HG03139 (cell line): Measurements from ENCODE around the gene ECSCR.

ENCODE experiments used
- ATAC-seq: cut with Tn5 transposase; IDR thresholded peaks from one replicate; pipeline ENCODE4 v1.9.1; 2021; ENCODE audit not compliant: unreplicated experiment

Gene ECSCR

DNA sequence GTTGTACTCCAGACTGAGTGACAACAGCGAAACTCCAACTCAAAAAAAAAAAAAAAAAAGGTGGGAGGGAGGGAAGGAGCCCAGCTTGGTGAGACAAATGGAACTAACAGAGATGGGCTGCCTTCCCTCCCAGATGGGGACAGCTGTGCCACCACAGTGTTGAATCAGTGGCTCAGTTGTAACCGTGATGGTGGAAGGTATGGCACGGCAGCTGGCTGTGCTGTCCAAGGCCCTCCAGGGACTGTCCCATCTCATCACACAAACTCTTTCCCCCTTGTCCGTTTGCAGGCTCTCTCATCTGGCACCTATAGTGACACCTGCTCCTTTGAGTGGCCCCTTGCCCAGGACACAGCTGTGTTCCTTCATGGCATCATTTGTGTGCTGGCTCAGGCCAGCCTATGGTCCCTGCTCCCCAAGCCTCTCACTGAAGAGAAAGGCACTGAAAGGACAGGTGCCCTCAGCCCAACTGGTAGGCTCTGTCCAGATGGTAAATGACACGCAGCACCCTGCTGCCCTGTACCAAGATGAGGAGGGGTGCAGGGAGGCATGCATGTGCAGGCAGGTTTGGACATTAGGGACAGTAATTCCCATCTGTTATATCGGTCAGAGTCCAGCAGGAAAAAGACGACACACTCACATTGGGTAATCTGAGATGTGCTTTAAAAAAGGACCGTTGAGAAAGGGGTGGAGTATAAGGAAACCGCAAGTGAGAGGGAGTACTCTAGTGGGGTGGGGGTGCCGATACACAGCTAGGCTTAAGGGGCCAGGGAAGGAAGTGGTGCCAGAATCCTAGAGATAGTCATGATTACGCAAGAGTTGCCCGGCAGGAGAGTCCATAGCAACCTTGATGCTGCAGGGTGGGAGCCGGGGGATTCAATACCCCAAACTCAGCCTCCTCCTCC is 12.6 kb upstream of the ECSCR start:
- no peak for ATAC-seq

GRCh38 chr5:139473565-139473964 is 11.0 kb upstream of the ECSCR start:
- ATAC-seq, result no peak

DNA sequence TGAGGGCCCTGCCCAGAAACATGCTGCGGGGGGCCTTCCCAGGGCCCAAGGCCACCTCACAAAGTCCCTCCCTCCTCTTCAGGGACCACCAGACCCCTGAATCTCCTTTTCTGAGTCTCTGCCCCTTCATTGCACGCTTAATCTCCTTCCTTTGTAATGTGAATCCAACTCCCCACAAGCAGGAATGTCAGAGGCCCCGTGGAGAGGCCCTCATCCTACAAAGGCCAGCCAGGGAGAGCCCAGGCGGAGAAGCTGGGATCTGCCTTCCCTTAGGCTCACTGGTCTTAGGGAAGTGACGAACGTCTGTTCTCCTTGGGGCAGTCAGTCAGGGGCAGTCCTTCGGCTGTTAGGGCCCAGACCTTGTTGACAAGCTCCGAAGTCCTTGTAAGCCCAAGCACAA is 10.6 kb upstream of the ECSCR start:
- no peak for ATAC-seq

DNA sequence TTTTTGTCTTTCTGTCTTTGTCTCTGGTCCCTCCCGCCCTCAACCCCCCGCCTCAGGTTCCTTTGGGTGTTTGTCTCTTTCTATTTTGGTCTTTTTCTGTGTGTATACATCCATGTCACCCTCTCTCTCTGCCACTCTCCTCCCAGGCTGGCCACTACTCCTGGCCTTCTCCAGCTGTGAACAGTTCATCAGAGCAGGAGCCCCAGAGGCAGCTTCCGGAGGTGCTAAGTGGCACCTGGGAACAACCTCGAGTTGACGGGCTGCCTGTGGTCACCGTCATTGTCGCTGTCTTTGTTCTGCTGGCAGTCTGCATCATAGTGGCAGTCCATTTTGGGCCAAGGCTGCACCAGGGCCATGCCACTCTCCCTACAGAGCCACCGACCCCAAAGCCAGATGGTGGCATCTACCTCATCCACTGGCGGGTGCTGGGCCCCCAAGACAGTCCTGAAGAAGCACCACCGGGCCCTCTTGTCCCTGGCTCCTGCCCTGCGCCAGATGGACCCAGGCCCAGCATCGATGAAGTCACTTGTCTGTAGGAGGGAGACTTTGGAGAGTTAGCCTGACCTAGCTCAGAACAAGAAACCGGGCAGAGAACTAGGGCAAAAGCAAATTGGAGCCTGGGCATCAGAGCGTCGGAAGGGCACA is 10.0 kb upstream of the ECSCR start:
- ATAC-seq, result no peak

DNA sequence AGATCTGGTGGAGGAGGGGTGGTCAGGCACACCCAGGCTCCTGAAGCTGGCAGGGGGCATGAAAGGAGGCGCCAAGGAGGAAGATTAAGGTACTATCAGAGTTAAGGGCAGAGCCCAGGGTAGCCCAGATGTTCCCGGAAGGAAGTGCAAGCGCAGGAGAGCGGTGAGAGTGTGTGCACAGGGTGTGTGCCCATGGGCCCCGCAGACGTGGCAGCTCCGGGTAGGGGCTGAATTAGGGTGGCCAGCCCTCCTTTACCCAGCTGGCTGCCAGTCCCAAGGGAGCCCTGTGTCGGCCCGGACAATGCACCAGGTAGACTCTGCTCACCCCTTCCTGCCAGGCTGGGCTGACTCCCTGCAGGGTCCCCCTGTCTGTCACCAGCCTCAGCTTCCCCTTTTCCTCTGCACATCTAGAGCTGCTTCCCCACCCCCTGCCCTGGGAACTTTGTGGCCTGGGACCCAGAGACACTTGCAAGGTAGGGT is 8.3 kb upstream of the ECSCR start, which contains the start of gene SMIM33:
SMIM33 (plus strand) TSS at position 184 of the 480 bp plus-strand sequence; CDS start at position 302, 118 bp downstream.
- ATAC-seq, result no peak

- no peak for ATAC-seq
These were observed 5.9 kb upstream of the ECSCR start for GRCh38 chr5:139468421-139468931.

DNA sequence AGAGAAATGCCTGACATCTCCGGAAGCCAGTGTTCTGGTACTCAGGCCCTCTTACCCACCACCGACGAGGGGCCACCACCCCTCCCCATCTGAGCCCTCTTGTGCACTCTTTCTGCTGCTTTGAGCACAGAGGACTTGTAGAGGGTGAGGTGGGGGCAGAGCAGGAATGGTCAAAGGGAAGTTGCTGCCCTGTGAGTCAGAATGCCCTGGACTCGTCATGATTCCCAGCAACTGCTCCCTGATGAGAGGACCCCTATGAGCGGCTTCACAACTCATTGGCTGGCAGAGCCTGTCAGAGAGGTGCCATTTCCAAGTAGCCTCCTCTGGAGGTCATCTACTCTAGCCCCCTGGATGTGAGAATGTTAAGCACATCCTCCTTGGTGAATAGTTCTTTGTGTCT is 845 bp downstream of the ECSCR start:
- no peak for ATAC-seq

DNA sequence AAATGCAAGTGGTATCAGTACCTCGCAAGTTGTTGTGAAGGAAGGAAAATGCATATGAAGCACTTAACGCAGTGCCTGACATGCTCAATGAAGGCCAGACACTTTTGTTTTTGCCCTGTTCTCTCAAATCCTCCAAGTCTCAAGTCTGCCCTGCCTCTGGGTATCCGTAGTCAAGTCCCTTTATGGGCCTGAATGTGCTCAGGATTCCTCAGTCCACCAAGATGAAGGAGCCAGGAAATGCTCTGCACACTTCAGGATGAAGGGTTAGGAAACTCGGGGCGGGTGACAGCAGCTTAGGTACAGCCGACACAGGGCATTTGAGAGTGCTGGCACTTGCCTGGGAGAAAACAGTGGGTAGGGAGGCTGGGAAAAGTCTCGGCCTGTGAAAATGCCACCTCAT is 1.4 kb downstream of the ECSCR start:
- ATAC-seq, result no peak

DNA sequence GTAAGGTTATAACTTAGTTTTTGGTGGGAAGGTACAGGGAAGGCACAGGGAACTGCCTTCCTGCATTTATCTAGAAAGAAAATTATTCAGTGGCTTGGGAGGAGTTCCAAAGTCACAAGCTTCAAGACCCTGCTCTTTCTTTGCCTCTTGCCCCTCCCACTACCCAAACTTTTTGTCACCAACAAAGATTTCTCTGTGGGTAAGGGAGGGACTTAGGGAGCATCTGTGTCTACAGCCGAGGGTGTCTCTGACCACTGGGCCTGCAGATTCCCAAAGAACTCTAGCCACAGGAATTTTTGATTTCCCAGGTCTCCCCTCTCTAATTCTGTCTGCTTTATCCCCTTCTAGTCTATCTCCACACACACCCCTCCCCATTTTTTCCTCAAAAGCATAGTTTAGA is 2.1 kb downstream of the ECSCR start:
- ATAC-seq, result no peak

GRCh38 chr5:139459451-139459934 is 3.0 kb downstream of the ECSCR start:
- no peak for ATAC-seq

GRCh38 chr5:139458580-139459407 is 3.7 kb downstream of the ECSCR start:
- ATAC-seq, result peak; percentile 66

GRCh38 chr5:139457653-139458306 is 4.8 kb downstream of the ECSCR start:
- ATAC-seq, result no peak

- no peak for ATAC-seq
These were observed 5.3 kb downstream of the ECSCR start for GRCh38 chr5:139457241-139457640.

DNA sequence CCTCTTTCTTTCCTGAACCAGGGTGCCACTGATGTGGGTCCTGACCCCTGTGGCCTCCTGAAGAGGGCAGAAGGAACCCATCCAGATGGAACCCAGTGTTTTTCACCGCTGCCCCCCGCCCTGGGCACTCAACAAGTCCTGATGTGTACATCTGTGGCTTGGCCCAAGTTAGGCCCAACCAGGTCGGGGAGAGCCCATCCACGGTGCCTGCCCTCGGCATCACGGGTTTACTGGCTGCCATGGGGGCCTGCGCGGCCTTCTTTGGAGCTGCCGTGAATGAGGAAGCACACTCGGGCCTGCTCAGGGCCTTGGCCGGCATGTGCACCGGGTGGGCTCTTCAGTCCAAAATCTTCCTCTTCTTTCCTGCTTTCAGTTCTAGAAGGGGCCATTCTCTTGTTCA is 5.8 kb downstream of the ECSCR start:
- no peak for ATAC-seq

GRCh38 chr5:139454568-139455290 is 7.8 kb downstream of the ECSCR start:
- ATAC-seq, result no peak

DNA sequence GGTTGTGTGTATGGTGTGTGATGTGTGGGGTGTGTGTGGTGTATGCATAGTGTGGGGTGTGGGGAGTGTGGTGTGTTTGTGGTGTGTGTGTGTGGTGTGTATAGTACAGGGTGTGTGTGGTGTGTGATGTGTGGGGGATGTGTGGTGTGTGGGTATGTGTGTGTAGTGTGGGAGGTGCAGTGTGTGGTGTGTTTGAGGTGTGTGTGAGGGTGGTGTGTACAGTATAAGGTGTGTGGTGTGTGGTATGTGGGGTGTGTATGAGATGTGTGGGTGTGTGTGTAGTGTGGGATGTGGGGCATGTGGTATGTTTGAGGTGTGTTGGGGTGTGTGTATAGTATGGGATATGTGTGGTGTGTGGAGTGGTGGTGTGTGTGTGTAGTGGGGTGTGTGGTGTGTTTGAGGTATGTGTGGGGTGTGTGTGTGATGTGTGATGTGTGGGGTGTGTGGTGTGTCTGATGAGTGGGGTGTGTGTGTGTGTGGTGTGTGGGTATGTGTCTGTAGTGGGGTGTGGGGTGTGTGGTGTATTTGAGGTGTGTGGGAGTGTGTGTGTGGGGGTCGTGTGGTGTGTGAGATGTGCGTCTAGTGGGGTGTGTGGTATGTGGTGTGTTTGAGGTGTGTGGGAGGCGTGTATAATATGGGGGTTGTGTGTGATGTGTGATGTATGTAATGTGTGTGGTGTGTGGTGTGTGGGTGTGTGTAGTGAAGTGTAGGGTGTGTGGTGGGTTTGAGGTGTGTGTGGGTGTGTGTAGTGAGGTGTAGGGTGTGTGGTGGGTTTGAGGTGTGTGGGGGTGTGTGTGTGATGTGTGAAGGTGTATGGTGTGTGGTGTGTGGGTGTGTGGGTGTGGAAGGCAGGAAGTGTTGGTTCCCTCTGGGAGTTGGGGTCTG is 8.6 kb downstream of the ECSCR start:
- ATAC-seq, result no peak

DNA sequence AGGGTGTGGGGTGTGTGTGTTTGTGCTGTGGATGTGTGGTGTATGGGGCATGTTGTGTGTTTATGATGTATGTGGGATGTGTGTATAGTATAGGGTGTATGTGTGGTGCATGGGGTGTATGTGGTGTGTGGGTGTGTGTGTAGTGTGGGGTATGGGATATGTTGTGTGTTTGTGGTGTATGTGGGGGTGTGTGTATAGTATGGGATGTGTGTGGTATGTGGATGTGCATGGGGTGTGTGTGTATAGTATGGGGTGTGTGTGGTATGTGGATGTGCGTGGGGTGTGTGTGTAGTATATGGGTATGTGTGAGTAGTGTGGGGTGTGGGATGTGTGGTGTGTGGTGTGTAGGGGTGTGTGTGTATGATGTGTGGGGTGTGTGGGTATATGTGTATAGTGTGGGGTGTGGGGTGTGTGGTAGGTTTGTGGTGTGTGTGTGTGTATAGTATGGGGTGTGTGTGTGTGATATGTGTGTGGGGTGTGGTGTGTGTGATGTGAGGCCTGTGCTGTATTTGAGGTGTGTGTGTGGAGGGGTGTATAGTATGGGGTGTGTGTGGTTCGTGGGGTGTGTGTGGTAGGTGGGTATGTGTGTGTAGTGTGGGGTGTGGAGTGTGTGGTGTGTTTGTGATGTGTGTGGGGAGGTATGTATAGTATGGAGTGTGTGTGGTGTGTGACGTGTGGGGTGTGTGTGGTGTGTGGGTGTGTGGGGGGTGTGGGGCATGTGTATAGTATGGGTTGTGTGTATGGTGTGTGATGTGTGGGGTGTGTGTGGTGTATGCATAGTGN is 10.5 kb downstream of the ECSCR start:
- ATAC-seq, result no peak

DNA sequence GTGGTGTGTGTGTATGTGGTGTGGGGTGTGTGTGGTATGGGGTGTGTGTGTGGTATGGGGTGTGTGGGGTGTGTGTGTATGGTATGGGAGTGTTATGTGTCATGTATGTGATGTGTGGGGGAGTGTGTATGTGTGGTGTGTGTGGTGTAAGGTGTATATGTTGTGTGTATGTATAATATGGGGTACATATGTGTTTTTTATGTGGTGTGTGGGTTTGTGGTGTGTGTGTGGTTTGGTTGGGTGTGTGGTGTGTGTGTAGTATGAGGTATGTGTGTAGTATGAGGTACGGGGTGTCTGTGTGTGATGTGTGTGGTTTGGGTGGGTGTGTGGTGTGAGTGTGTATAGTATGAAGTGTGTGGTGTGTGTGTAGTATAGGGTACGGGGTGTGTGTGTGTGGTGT is 11.4 kb downstream of the ECSCR start:
- ATAC-seq, result no peak
